ENCODE measurements around the gene COL4A3. TPM values are rescaled to one million over a fixed set of nuclear protein-coding genes. Genes with fewer than 3 reads are reported as not detected.

Gene COL4A3
- total RNA-seq, 1 donor from 2014 or later: 1.1 TPM

GRCh38 chr2:227347117-227347516 is 182.7 kb downstream of the COL4A3 start:
- no peak for DNase-seq (ENCODE audit: low read depth)
- TF ChIP-seq, protein P1, sequence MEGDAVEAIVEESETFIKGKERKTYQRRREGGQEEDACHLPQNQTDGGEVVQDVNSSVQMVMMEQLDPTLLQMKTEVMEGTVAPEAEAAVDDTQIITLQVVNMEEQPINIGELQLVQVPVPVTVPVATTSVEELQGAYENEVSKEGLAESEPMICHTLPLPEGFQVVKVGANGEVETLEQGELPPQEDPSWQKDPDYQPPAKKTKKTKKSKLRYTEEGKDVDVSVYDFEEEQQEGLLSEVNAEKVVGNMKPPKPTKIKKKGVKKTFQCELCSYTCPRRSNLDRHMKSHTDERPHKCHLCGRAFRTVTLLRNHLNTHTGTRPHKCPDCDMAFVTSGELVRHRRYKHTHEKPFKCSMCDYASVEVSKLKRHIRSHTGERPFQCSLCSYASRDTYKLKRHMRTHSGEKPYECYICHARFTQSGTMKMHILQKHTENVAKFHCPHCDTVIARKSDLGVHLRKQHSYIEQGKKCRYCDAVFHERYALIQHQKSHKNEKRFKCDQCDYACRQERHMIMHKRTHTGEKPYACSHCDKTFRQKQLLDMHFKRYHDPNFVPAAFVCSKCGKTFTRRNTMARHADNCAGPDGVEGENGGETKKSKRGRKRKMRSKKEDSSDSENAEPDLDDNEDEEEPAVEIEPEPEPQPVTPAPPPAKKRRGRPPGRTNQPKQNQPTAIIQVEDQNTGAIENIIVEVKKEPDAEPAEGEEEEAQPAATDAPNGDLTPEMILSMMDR (conservative IDR thresholded peaks at IDR 0.05; ENCODE audit: low read depth, low read length): peak; percentile 30
- H3K4me3 ChIP-seq (ENCODE audit: low read depth, low read length): no peak overlapping the region

DNA sequence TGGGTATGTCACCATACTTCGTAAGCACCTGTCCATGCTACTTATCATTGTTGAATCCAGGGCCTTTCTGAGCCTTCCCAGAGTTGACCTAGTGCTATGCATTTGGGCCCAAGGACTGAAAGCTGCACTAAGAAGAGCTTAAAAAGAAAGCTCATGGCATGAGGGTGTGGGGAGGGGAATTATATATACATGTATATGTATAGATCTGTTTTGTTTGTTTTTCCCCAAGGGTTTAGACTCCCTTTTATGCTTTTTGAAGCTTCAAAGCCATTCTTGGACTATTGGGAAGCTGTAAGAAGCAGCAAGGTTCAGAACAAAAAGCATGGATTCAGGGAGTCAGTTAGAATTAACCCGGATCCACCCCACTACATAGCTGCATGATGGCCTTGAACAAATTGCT is 183.9 kb downstream of the COL4A3 start:
- DNase-seq (ENCODE audit: low read depth): no peak
- H3K4me3 ChIP-seq (ENCODE audit: low read depth, low read length): no peak overlapping the region
- TF ChIP-seq, protein P1 (conservative IDR thresholded peaks at IDR 0.05; ENCODE audit: low read depth, low read length): no peak

DNA sequence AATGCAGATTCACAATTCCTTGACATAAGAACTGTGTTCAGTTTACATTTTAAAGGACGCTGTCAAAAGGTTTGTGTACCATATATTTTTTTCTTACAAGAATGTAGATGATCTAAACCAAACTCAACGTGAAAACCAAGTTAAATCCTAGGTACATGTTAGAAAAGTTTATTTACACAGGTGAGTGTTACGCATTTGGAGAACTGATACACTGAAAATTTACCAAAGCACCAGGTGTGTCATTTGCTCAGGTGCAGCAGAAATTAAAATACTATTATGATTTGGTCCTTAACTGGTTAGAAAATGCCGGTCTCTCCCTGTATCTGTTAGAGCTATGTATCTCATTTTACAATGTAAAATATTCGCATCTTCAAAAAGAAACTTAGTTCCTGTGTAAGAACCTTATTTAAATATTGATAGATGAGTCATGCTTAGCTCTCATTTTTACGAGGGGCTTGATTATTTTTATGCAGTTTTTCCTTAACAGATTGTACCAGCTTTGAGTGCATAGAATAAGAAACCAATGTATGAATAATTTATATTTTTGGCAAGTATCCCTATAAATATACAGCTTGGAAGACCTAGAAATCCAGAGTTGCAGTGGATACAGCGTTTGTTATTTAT is 185.7 kb downstream of the COL4A3 start:
- H3K4me3 ChIP-seq (ENCODE audit: low read depth, low read length): no peak overlapping the region
- TF ChIP-seq, protein P1 (conservative IDR thresholded peaks at IDR 0.05; ENCODE audit: low read depth, low read length): no peak
- no peak for DNase-seq (ENCODE audit: low read depth)

GRCh38 chr2:227351639-227352038 is 187.2 kb downstream of the COL4A3 start:
- no peak overlapping the region for H3K4me3 ChIP-seq (ENCODE audit: low read depth, low read length)
- no peak for DNase-seq (ENCODE audit: low read depth)
- TF ChIP-seq, protein P1 (conservative IDR thresholded peaks at IDR 0.05; ENCODE audit: low read depth, low read length): no peak

DNA sequence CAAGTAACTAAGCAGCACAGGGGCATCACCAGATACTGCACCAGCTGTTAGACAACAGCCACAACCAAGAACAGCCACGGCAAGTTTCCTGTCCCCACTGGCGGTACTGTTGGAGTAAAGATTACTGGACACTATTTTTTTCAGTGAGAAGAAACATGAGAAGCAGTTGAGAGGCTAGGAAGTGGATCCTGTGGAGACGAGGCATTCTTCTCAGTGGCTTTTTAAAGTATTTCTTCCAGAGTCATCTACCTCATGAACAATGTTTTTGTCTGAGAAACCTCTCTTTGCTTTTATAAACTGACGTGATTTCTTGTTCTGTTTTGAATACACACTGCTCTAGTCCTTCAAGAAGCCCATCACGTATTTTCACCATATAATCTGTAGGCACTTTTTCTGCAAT is 195.9 kb downstream of the COL4A3 start:
- TF ChIP-seq, protein P1 (conservative IDR thresholded peaks at IDR 0.05; ENCODE audit: low read depth, low read length): no peak
- H3K4me3 ChIP-seq (ENCODE audit: low read depth, low read length): no peak overlapping the region
- DNase-seq (ENCODE audit: low read depth): no peak

DNA sequence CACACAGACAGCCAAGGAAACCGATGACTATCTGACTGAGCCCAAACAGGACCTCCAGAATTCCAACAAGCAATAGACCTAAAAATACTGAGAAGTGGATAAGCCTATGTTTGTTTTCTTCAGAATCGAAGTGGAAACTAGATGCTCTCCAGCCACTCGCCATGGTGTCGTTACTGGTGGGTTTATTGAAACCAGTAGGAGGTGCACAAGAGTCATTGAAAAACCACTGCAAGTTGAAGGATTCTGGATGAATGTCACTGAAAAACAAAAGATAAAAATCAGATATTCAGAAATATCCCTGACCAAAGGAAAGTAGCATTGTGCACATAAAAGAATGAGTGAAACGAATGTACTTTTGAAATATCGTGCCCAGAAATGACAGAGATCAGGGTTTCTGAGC is 199.3 kb downstream of the COL4A3 start:
- DNase-seq (ENCODE audit: low read depth): no peak
- TF ChIP-seq, protein P1 (conservative IDR thresholded peaks at IDR 0.05; ENCODE audit: low read depth, low read length): peak; percentile 44
- no peak overlapping the region for H3K4me3 ChIP-seq (ENCODE audit: low read depth, low read length)

Other genes starting within 250 kb of the COL4A3 start
- gene COL4A4, start 419 bp upstream of the COL4A3 start, total RNA-seq: 1.7 and 5.2 TPM in 2 replicates
- gene MFF, start 160.6 kb downstream of the COL4A3 start, total RNA-seq: 99.4 and 133 TPM in 2 replicates
- gene TM4SF20, start 214.7 kb downstream of the COL4A3 start, total RNA-seq: not detected in 2 replicates
- not detected in 2 replicates for gene SCYGR1, start 223.3 kb downstream of the COL4A3 start, total RNA-seq

All from epithelial cell of proximal tubule (primary cell).